Purkinje cell (primary cell): ENCODE results near the gene NANOS2. TPM values are rescaled to one million over a fixed set of nuclear protein-coding genes. Genes with fewer than 3 reads are reported as not detected.

Experiments
- polyA plus RNA-seq: library from polyadenylated mRNA; unstranded; fragments of >200 nt; fragmentation: Nextera tagmentation; gene quantifications from 2 replicates; pipeline ENCODE4 v1.2.1, GENCODE V29; 2014

Gene NANOS2
- polyA plus RNA-seq: not detected in 2 replicates

GRCh38 chr19:45913874-45914830 lies at the start of gene NANOS2:
TSS of gene NANOS2 (minus strand) at chr19:45914778. CDS start at chr19:45914693, 85 bp downstream.

GRCh38 chr19:45901912-45902650 lies 12.5 kb downstream of the NANOS2 start, which contains the start of gene MYPOP:
TSS of gene MYPOP (minus strand) at chr19:45902613. CDS start at chr19:45901773, 840 bp downstream.

GRCh38 chr19:45885556-45886426 lies 28.8 kb downstream of the NANOS2 start, which contains the start of gene IRF2BP1:
TSS of gene IRF2BP1 (minus strand) at chr19:45886141. CDS start at chr19:45885774, 367 bp downstream.

DNA sequence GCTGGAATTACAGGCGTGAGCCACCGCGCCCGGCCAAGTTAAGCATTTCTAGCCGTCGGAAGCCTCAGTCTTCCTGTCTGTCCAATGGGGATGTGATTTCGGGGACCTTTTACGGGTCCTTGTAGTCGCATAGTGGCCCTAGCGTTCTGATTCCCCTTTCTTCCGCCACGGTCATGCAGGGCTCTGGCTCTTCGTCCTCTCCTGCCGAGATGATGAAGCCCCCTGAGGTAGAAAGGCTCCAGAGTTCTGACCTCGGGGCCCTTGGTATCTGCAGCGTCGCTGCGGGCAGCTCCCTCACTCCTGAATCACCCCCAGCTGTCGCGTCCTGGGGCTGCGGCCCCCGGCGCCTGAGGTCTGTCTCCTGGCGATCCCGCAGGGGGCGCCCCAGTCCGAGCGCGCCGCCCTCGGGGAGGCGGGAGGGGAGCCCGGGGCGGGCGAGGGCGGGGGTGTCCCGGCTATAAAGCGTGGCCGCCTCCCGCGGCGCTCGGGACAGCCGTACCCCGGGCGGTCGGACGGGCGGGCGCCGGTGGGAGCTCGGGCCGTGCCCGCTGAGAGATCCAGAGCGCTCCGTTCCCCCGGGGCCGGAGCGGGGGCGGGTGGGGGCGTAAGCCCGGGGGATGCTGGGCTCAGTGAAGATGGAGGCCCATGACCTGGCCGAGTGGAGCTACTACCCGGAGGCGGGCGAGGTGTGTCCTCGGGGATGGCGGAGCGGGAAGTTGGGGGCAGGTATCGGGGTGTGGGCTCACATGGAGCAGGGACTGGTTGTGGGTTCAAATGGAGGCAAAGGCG lies 50.5 kb downstream of the NANOS2 start, which contains the start of gene FOXA3:
TSS of gene FOXA3 (plus strand) at position 487 of the 789 bp plus-strand sequence. CDS start at position 618, 131 bp downstream.

Other genes with a start within 250 kb of the NANOS2 start
- gene GIPR, start 246.6 kb downstream of the NANOS2 start, polyA plus RNA-seq: not detected in 2 replicates
- 825 and 870 TPM in 2 replicates for gene SNRPD2, start 222.8 kb downstream of the NANOS2 start, polyA plus RNA-seq
- 0.39 and 1.7 TPM in 2 replicates for gene QPCTL, start 222.1 kb downstream of the NANOS2 start, polyA plus RNA-seq
- gene FBXO46, start 183.9 kb downstream of the NANOS2 start, polyA plus RNA-seq: 0.42 and 0.56 TPM in 2 replicates
- not detected in 2 replicates for gene MEIOSIN, start 181.3 kb downstream of the NANOS2 start, polyA plus RNA-seq
- not detected in 2 replicates for gene SIX5, start 145.5 kb downstream of the NANOS2 start, polyA plus RNA-seq
- 0.67 and 1.2 TPM in 2 replicates for gene DMPK, start 132.3 kb downstream of the NANOS2 start, polyA plus RNA-seq
- gene DMWD, start 121.9 kb downstream of the NANOS2 start, polyA plus RNA-seq: 5.3 and 6.8 TPM in 2 replicates
- gene RSPH6A, start 99.5 kb downstream of the NANOS2 start, polyA plus RNA-seq: not detected in 2 replicates
- gene SYMPK, start 51.6 kb downstream of the NANOS2 start, polyA plus RNA-seq: 0.63 and 1.2 TPM in 2 replicates
- not detected in 2 replicates for gene FOXA3, start 50.5 kb downstream of the NANOS2 start, polyA plus RNA-seq
- gene IRF2BP1, start 28.6 kb downstream of the NANOS2 start, polyA plus RNA-seq: 0.77 and 1.9 TPM in 2 replicates
- gene MYPOP, start 12.2 kb downstream of the NANOS2 start, polyA plus RNA-seq: 2.1 and 4.6 TPM in 2 replicates
- gene NOVA2, start 59.1 kb upstream of the NANOS2 start, polyA plus RNA-seq: 2.3 and 2.6 TPM in 2 replicates
- not detected in 2 replicates for gene CCDC61, start 80.7 kb upstream of the NANOS2 start, polyA plus RNA-seq
- gene PGLYRP1, start 108.3 kb upstream of the NANOS2 start, polyA plus RNA-seq: not detected in 2 replicates
- gene IGFL4, start 126.2 kb upstream of the NANOS2 start, polyA plus RNA-seq: 6.8 and 12.4 TPM in 2 replicates
- not detected in 2 replicates for gene IGFL3, start 209.9 kb upstream of the NANOS2 start, polyA plus RNA-seq
- gene IGFL2, start 233.5 kb upstream of the NANOS2 start, polyA plus RNA-seq: not detected in 2 replicates